ENCODE data around the gene PPP1R14B.

PPP1R14B gene

GRCh38 chr11:64266339-64266738 is 19.6 kb upstream of the PPP1R14B start:
- TF ChIP-seq CTCF (IDR thresholded peaks at IDR 0.05; ENCODE audit: control extremely low read depth, extremely low read depth, low read depth, missing control alignments), result no peak
- DNase-seq (ENCODE audit: extremely low spot score), result no peak
- ChIA-PET CTCF (interaction anchor here (1.3 to 15.3 kb wide), 3 partner anchors 16 to 37 kb away, joined by 3 to 164 read pairs (median 134); partner anchors contain the start of genes CATSPERZ, ESRRA and PLCB3), POLR2A (no interaction called here)

GRCh38 chr11:64265176-64266160 is 18.7 kb upstream of the PPP1R14B start:
- DNase-seq (ENCODE audit: extremely low spot score), result no peak
- ChIA-PET POLR2A (interaction anchor here (0.5 to 0.7 kb wide), 3 partner anchors 20 to 1660 kb away, joined by 3 read pairs; no protein-coding TSS in a partner anchor), CTCF (interaction anchor here (1.3 to 14.6 kb wide), 3 partner anchors 15 to 21 kb away, joined by 3 to 134 read pairs (median 3); partner anchors contain the start of gene PLCB3)

GRCh38 chr11:64264371-64264852 is 17.7 kb upstream of the PPP1R14B start:
- DNase-seq (ENCODE audit: extremely low spot score), result no peak
- ChIA-PET CTCF (interaction anchor here (1.4 to 14.6 kb wide), 3 partner anchors 14 to 60 kb away, joined by 3 to 134 read pairs (median 5); partner anchors contain the start of gene PLCB3), POLR2A (no interaction called here)
- TF ChIP-seq CTCF (IDR thresholded peaks at IDR 0.05; ENCODE audit: control extremely low read depth, extremely low read depth, low read depth, missing control alignments), result no peak

More at GRCh38 chr11:64265176-64266160, 18.7 kb upstream of the PPP1R14B start:
- TF ChIP-seq CTCF (IDR thresholded peaks at IDR 0.05; ENCODE audit: control extremely low read depth, extremely low read depth, low read depth, missing control alignments), result no peak

GRCh38 chr11:64263947-64264317 is 17.2 kb upstream of the PPP1R14B start:
- ChIA-PET CTCF (interaction anchor here (1.4 to 14.6 kb wide), 4 partner anchors 10 to 60 kb away, joined by 3 to 134 read pairs (median 4); partner anchors contain the start of gene PLCB3), POLR2A (no interaction called here)
- no peak for TF ChIP-seq CTCF (IDR thresholded peaks at IDR 0.05; ENCODE audit: control extremely low read depth, extremely low read depth, low read depth, missing control alignments)
- no peak for DNase-seq (ENCODE audit: extremely low spot score)

GRCh38 chr11:64263021-64263946 is 16.5 kb upstream of the PPP1R14B start:
- TF ChIP-seq CTCF (IDR thresholded peaks at IDR 0.05; ENCODE audit: control extremely low read depth, extremely low read depth, low read depth, missing control alignments), result no peak
- ChIA-PET POLR2A (no interaction called here), CTCF (interaction anchor here (1.4 to 14.6 kb wide), 4 partner anchors 9 to 59 kb away, joined by 4 to 134 read pairs (median 6); partner anchors contain the start of genes CATSPERZ and PLCB3)
- no peak for DNase-seq (ENCODE audit: extremely low spot score)
